Astrocyte (in vitro differentiated cells and primary cell): ENCODE measurements around the gene SLC15A5. TPM values are rescaled to one million over a fixed set of nuclear protein-coding genes. Genes with fewer than 3 reads are reported as not detected.

Experiments used
- DNase-seq: peaks from one replicate; pipeline ENCODE4 v3.0.0-alpha.2; 2010; ENCODE audit warnings: low read depth
- FAIRE-seq: peaks from 2 replicates; lab custom pipeline; 2011; peaks lifted over from hg19 to GRCh38; lab: Jason Lieb, UNC
- H2AFZ ChIP-seq: 2 replicates; pipeline ENCODE4 v1.6.0; 2012; ENCODE audit warnings: low read depth, low read length, inconsistent platforms
- H3K27ac ChIP-seq: 2 replicates; pipeline ENCODE4 v1.5.1; 2011; ENCODE audit warnings: low read depth, low read length, inconsistent platforms
- H3K27me3 ChIP-seq: 2 replicates; pipeline ENCODE4 v1.6.0; 2011; ENCODE audit warnings: low read length, inconsistent platforms; ENCODE audit not compliant: insufficient read depth
- H3K36me3 ChIP-seq: 2 replicates; pipeline ENCODE4 v1.5.1; 2011; ENCODE audit warnings: low read length, inconsistent platforms; ENCODE audit not compliant: insufficient read depth
- H3K4me1 ChIP-seq: 2 replicates; pipeline ENCODE4 v1.5.1; 2011; ENCODE audit warnings: low read length, inconsistent platforms; ENCODE audit not compliant: insufficient read depth
- H3K4me2 ChIP-seq: 2 replicates; pipeline ENCODE4 v1.6.0; 2012; ENCODE audit warnings: low read length, inconsistent platforms
- H3K4me3 ChIP-seq: 2 replicates; pipeline ENCODE4 v1.5.1; 2011; ENCODE audit warnings: low read depth, mild to moderate bottlenecking, low read length, inconsistent platforms; ENCODE audit not compliant: insufficient read depth
- H3K79me2 ChIP-seq: 2 replicates; pipeline ENCODE4 v1.6.0; 2012; ENCODE audit warnings: mild to moderate bottlenecking, low read length, inconsistent platforms; ENCODE audit not compliant: insufficient read depth
- H3K9ac ChIP-seq: 2 replicates; pipeline ENCODE4 v1.6.0; 2012; ENCODE audit warnings: mild to moderate bottlenecking, low read length, inconsistent platforms
- H3K9me3 ChIP-seq: 2 replicates; pipeline ENCODE4 v1.5.1; 2012; ENCODE audit warnings: low read depth, mild to moderate bottlenecking, low read length, inconsistent platforms; ENCODE audit not compliant: insufficient read depth
- H4K20me1 ChIP-seq: 2 replicates; pipeline ENCODE4 v1.6.0; 2012; ENCODE audit warnings: low read length, inconsistent platforms; ENCODE audit not compliant: insufficient read depth
- H3K27ac Mint-ChIP-seq: one replicate; pipeline ENCODE4 v1.8.0; 2021; ENCODE audit warnings: mild to moderate bottlenecking, mixed read lengths; ENCODE audit not compliant: unreplicated experiment
- H3K27me3 Mint-ChIP-seq: one replicate; pipeline ENCODE4 v1.8.0; 2021; ENCODE audit warnings: low read depth, mixed read lengths; ENCODE audit not compliant: unreplicated experiment
- H3K36me3 Mint-ChIP-seq: one replicate; pipeline ENCODE4 v1.8.0; 2021; ENCODE audit warnings: low read depth, mixed read lengths; ENCODE audit not compliant: unreplicated experiment
- H3K4me1 Mint-ChIP-seq: one replicate; pipeline ENCODE4 v1.8.0; 2021; ENCODE audit warnings: low read depth, mixed read lengths; ENCODE audit not compliant: unreplicated experiment
- H3K4me3 Mint-ChIP-seq: one replicate; pipeline ENCODE4 v1.8.0; 2021; ENCODE audit warnings: mild to moderate bottlenecking, moderate library complexity, mixed read lengths; ENCODE audit not compliant: unreplicated experiment
- H3K9me3 Mint-ChIP-seq: one replicate; pipeline ENCODE4 v1.8.0; 2021; ENCODE audit warnings: mild to moderate bottlenecking, mixed read lengths; ENCODE audit not compliant: unreplicated experiment
- CTCF ChIP-seq: IDR thresholded peaks from 2 replicates; pipeline ENCODE4 v1.5.1; 2011; ENCODE audit warnings: low read depth, mild to moderate bottlenecking, inconsistent platforms, low read length, moderate library complexity; ENCODE audit not compliant: insufficient read depth
- EZH2 ChIP-seq: IDR thresholded peaks from 2 replicates; pipeline ENCODE4 v1.6.1; 2012; ENCODE audit warnings: mild to moderate bottlenecking, low read length, inconsistent platforms; ENCODE audit not compliant: insufficient read depth
- total RNA-seq: library from RNA; stranded (reverse); gene quantifications from 2 replicates; pipeline ENCODE4 v1.2.1, GENCODE V29; 2021

The SLC15A5 gene
- total RNA-seq, 1 donor from 2014 or later = not detected

GRCh38 chr12:16260206-16260605, 17.3 kb downstream of the SLC15A5 start:
- no peak overlapping the region for H2AFZ ChIP-seq
- no peak overlapping the region for H3K9ac ChIP-seq
- Mint-ChIP-seq H3K9me3 (peaks cover 3% of the 10 kb centered on the region), H3K27ac (no peak overlapping the region), H3K4me3 (no peak overlapping the region), H3K27me3 (no peaks in the 10 kb centered on the region), H3K36me3 (no peaks in the 10 kb centered on the region), H3K4me1 (peaks cover 7% of the 10 kb centered on the region)
- no peaks in the 10 kb centered on the region for H4K20me1 ChIP-seq
- no peak overlapping the region for H3K27ac ChIP-seq
- H3K9me3 ChIP-seq = no peaks in the 10 kb centered on the region
- no peaks in the 10 kb centered on the region for H3K79me2 ChIP-seq
- H3K4me2 ChIP-seq = no peak overlapping the region
- TF ChIP-seq EZH2 (no peak), CTCF (no peak)
- H3K36me3 ChIP-seq = no peaks in the 10 kb centered on the region
- H3K27me3 ChIP-seq = no peaks in the 10 kb centered on the region
- no peak overlapping the region for H3K4me3 ChIP-seq
- DNase-seq (no peak), FAIRE-seq (no peak)
- no peaks in the 10 kb centered on the region for H3K4me1 ChIP-seq

- no peak overlapping the region for H3K4me2 ChIP-seq
- no peak overlapping the region for H3K9ac ChIP-seq
- no peaks in the 10 kb centered on the region for H3K4me1 ChIP-seq
- Mint-ChIP-seq H3K4me1 (peaks cover 7% of the 10 kb centered on the region), H3K27ac (no peak overlapping the region), H3K9me3 (peaks cover 3% of the 10 kb centered on the region), H3K4me3 (no peak overlapping the region), H3K36me3 (no peaks in the 10 kb centered on the region), H3K27me3 (no peaks in the 10 kb centered on the region)
- no peak for DNase-seq
- H3K27ac ChIP-seq = no peak overlapping the region
- no peaks in the 10 kb centered on the region for H3K9me3 ChIP-seq
- H3K79me2 ChIP-seq = no peaks in the 10 kb centered on the region
- H3K4me3 ChIP-seq = no peak overlapping the region
- no peak overlapping the region for H2AFZ ChIP-seq
- FAIRE-seq = no peak
- H3K27me3 ChIP-seq = no peaks in the 10 kb centered on the region
- no peaks in the 10 kb centered on the region for H3K36me3 ChIP-seq
- TF ChIP-seq EZH2 (no peak), CTCF (no peak)
- H4K20me1 ChIP-seq = no peaks in the 10 kb centered on the region
These were observed 18.5 kb downstream of the SLC15A5 start for GRCh38 chr12:16258963-16259362.

- FAIRE-seq (no peak), DNase-seq (no peak)
- Histone ChIP-seq H3K9ac (no peak overlapping the region), H3K36me3 (no peaks in the 10 kb centered on the region), H3K4me2 (no peak overlapping the region), H3K9me3 (no peaks in the 10 kb centered on the region), H3K27me3 (no peaks in the 10 kb centered on the region), H3K4me1 (no peaks in the 10 kb centered on the region), H3K4me3 (no peak overlapping the region), H2AFZ (no peak overlapping the region), H4K20me1 (no peaks in the 10 kb centered on the region), H3K79me2 (no peaks in the 10 kb centered on the region), H3K27ac (no peak overlapping the region)
- H3K9me3 Mint-ChIP-seq = no peaks in the 10 kb centered on the region
- no peaks in the 10 kb centered on the region for H3K36me3 Mint-ChIP-seq
- no peak overlapping the region for H3K27ac Mint-ChIP-seq
- TF ChIP-seq EZH2 = no peak
- no peaks in the 10 kb centered on the region for H3K4me1 Mint-ChIP-seq
- H3K27me3 Mint-ChIP-seq = no peaks in the 10 kb centered on the region
- no peak overlapping the region for H3K4me3 Mint-ChIP-seq
These were observed 31.2 kb downstream of the SLC15A5 start for GRCh38 chr12:16246264-16246663.
